BE2C (cell line): ENCODE results near the gene LRRC66.

Source experiments
- DNase-seq: peaks from one replicate; pipeline ENCODE4 v3.0.0-alpha.2; 2020
- H3K27me3 ChIP-seq: fragments of 250-450 bp; sonication (Bioruptor Pico); 2 replicates; pipeline ENCODE4 v1.5.1; 2020; ENCODE audit warnings: mild to moderate bottlenecking
- H3K36me3 ChIP-seq: fragments of 250-450 bp; sonication (Bioruptor Pico); 2 replicates; pipeline ENCODE4 v1.5.1; 2020; ENCODE audit warnings: mild to moderate bottlenecking
- H3K4me1 ChIP-seq: fragments of 250-450 bp; sonication (Bioruptor Pico); 2 replicates; pipeline ENCODE4 v1.5.1; 2020
- H3K4me3 ChIP-seq: 2 replicates; pipeline ENCODE4 v1.5.1; 2011; ENCODE audit warnings: low read depth, low read length
- H3K9me3 ChIP-seq: fragments of 250-450 bp; sonication (Bioruptor Pico); 2 replicates; pipeline ENCODE4 v1.5.1; 2020
- CTCF ChIP-seq: IDR thresholded peaks from 2 replicates; pipeline ENCODE4 v1.5.1; 2012; ENCODE audit warnings: mild to moderate bottlenecking, low read depth, low read length

Gene LRRC66

DNA sequence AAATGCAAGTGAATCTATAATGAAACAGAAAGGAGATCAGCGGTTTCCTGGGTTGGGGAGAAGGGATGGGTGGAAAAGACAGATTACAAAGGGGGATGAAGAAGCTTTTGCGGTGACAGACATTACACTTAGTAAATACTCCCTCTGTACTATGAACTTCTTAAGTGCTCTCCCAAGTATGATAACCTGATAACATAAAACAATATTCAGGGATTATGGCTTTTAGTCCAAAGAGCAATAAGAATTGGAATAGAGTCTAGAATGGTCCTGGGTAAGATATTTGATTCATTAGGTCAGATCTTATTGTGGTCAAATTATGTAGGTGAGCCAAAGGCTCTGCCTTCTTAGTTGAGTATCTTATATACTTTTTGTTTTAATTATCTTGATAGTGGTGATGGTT is 9.2 kb downstream of the LRRC66 start:
- DNase-seq = no peak
- H3K36me3 ChIP-seq = no peaks in the 10 kb centered on the region
- H3K9me3 ChIP-seq = no peaks in the 10 kb centered on the region
- H3K4me1 ChIP-seq = no peaks in the 10 kb centered on the region
- no peak overlapping the region for H3K4me3 ChIP-seq
- TF ChIP-seq CTCF = no peak
- H3K27me3 ChIP-seq = no peaks in the 10 kb centered on the region

DNA sequence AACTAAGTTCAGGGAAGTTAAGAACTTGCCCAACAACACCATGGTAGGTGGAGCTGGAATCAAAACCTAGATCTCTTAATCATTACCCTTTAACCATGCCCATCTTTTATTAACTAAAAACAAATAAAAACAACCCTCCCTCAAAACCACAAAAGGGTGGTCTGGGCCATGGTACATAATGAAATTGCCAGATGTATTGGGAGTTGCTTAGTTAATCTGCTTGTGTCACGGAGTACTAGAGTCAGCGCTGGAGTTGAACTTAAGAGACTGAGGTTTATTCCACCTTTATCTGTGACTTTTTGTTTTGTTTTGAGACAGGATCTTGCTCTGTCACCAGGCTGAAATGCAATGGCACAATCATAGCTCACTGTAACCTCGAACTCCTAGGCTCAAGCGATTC is 13.3 kb downstream of the LRRC66 start:
- H3K4me1 ChIP-seq = no peaks in the 10 kb centered on the region
- DNase-seq = no peak
- no peaks in the 10 kb centered on the region for H3K27me3 ChIP-seq
- no peak overlapping the region for H3K4me3 ChIP-seq
- TF ChIP-seq CTCF = no peak
- no peaks in the 10 kb centered on the region for H3K36me3 ChIP-seq
- no peaks in the 10 kb centered on the region for H3K9me3 ChIP-seq

GRCh38 chr4:52005604-52006273 is 14.4 kb downstream of the LRRC66 start:
- H3K36me3 ChIP-seq = no peaks in the 10 kb centered on the region
- no peaks in the 10 kb centered on the region for H3K9me3 ChIP-seq
- no peaks in the 10 kb centered on the region for H3K4me1 ChIP-seq
- no peak for DNase-seq
- no peak overlapping the region for H3K4me3 ChIP-seq
- no peak for TF ChIP-seq CTCF
- H3K27me3 ChIP-seq = no peaks in the 10 kb centered on the region

GRCh38 chr4:52004414-52004813 is 15.7 kb downstream of the LRRC66 start:
- Histone ChIP-seq H3K4me3 (no peak overlapping the region), H3K36me3 (no peaks in the 10 kb centered on the region), H3K4me1 (no peaks in the 10 kb centered on the region), H3K9me3 (no peaks in the 10 kb centered on the region), H3K27me3 (no peaks in the 10 kb centered on the region)
- DNase-seq = no peak
- no peak for TF ChIP-seq CTCF

- Histone ChIP-seq H3K9me3 (no peaks in the 10 kb centered on the region), H3K36me3 (no peaks in the 10 kb centered on the region), H3K4me3 (no peak overlapping the region), H3K4me1 (no peaks in the 10 kb centered on the region), H3K27me3 (no peaks in the 10 kb centered on the region)
- TF ChIP-seq CTCF = no peak
- DNase-seq = no peak
These were observed 18.5 kb downstream of the LRRC66 start for GRCh38 chr4:52001616-52002015.

DNA sequence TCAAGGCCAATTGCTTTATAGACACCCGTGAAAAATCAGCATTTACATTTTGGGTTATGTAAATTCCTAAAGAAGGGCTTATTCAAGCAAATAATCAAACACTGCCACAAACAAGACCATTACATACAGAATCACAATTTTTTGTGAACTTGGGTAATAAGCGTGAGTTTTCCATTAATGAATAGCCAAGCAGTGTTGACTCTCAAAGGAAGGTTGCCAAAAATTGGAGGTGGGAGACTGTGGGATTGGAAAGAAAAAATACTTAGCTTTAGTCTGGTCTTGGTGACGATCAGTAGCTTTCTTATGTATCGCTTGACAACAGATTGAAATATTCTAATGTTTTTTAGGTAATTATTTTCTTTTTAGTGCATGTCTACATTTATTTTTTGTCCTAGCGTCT is 20.9 kb downstream of the LRRC66 start:
- no peak for TF ChIP-seq CTCF
- Histone ChIP-seq H3K36me3 (no peaks in the 10 kb centered on the region), H3K4me3 (no peak overlapping the region), H3K9me3 (no peaks in the 10 kb centered on the region), H3K4me1 (no peaks in the 10 kb centered on the region), H3K27me3 (no peaks in the 10 kb centered on the region)
- no peak for DNase-seq
